Epidermal melanocyte (primary cell): ENCODE results near the gene NEO1.
"Not testable (repeated sequence)": the region's sequence is repeated elsewhere in the genome, so short reads cannot be mapped to it uniquely, and the experiment has no call there.

Experiments used
- DNase-seq: peaks from one replicate; pipeline ENCODE4 v3.0.0; 2011; ENCODE audit warnings: low spot score; ENCODE audit not compliant: insufficient read length

NEO1 gene

DNA sequence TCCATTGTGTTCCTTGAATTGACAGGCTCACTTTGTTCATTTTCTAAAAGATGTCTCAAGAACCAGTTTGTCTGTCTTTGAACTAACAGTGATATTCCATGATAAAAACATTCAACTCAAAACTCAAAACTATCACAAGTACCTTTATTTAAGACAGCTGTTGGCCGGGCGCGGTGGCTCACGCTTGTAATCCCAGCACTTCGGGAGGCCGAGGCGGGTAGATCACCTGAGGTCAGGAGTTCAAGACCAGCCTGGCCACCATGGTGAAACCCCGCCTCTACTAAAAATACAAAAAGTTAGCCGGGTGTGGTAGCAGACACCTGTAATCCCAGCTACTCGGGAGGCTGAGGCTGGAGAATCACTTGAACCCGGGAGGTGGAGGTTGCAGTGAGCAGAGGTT, 248.0 kb downstream of the NEO1 start:
- DNase-seq, result not testable (repeated sequence)

DNA sequence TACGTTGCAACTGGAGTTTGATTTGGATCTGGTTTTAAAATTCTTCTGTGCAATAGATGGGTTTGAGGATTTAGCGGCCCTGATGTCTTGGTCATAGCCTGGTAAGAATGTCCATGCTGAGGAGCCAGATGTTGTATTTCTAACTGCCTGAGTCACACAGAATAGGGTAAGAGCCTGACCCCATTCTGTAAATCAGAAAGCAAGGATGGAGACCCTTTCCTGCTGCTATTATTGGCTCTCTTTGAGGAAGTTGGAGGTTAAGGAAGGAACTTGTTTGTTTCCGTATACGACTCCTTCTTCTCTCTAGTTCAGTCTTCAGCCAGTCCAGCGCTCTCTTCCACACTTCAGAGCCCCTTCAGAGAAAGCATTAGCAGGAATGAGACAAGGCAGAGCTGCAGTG, 251.4 kb downstream of the NEO1 start:
- DNase-seq, result no peak

DNA sequence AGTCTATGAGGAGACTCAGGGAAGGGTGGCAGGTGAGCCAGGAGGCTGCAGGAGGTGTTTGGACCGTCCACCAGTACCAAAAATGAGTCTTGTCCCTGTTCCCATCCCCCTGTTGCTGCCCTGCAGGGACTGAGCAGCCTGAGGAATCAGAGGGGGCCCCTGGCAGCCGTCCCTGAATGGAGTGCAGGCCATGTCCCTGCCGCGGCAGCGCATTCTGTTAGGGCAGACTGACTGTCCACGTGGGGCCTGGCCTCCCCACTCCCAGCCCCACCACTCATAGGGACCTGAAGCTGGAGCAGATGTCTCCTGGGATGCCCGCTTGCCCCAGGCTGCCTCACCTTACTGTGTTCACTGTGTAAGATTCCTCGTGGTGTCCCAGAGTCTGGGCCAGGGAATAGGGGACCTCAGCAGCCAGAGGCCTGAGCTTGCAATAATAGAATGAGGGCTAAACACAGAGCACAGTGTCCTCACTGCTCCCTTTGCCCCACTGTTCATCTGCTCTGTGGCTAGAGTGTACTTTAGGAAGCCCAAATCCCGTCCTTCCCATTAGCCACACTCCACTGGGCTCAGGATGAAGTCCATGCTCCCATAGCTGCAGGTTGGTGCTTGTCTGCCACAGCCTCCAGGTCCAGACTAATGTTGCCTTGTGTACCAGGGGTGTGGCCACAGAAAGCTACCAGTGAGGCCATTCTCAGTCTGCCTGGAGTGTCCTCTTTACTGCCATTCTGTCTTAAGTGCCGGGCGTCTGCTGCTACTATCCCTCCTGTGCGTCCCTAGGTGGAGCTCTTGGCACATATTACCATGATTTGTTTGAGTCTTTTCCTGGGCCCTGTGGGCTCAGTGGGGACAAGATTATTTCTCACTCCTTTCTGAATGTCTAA, 253.3 kb downstream of the NEO1 start:
- peak; percentile 71 for DNase-seq

DNA sequence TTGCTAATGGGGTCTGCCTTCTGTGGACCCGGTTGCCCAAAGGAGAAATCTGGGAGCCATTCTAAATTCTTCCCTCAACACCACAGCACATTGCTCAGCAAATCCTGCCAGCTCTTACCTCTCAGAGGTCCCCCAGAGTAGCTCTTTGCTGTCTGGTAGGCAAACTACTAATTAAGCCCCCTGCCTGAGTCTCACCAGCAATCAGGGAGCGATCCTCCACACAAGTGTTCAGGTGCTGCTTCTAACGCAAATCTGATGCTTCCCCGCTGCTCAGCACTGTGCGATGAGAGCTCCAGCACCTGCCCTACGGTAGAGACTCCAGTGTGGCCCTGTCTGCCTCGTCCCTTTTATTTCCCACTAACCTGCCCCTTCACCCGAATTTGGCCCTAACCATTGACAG, 256.0 kb downstream of the NEO1 start:
- no peak for DNase-seq

DNA sequence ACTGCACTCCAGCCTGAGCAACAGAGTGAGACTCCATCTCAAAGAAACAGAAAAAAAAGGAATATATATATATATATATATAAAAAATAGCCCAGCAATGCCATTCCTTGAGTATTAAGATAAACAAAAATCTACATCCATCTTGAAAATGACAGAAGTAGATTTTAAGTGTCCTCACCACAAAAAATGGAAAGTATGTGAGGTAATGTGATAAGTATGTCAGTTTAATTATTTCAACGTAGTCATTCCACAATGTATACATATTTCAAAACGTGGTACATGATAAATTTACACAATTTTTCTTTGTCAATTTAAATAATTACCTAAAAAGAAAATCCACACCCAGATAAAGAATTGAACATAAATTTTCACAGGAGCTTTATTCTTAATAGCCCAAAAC, 261.6 kb downstream of the NEO1 start:
- no peak for DNase-seq

DNA sequence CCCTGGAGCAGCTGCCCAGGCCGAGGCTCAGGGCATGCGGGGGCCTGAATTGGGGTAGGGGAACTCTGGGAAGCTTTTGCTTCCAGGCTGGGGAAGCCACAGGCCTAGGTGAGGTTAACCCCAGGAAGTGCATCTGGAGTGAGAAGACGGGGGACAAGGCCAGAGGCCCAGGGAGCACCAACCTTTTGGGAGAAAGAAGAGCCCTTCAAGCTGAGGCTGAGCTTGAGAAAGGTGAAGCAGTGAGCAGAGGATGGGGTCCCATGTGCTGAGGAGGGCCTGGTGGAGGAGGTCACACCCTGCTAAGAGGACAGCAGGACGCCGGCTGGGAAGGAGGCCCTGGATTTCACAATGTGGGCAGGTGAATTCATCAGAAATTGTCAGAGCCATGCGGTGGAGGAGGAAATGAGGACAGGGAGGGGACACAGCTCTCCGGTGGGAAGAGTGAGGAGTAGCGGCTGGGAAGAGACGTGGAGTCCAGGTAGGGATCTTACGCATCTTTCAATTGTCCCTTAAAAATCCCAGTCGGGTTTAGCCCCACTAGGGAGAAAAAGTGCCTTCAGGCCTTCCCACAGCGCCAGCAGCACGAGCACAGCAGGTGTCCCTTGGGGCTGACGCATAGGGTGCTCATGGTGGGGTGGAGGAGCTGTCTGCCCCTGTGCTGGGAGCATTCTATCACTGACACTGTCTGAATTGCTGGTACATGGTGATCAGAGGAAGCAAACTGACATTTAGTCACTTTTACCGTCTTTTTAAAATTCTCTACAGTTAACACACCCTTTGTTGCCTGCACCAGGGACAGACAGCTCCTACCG, 265.6 kb downstream of the NEO1 start:
- DNase-seq, result no peak

DNA sequence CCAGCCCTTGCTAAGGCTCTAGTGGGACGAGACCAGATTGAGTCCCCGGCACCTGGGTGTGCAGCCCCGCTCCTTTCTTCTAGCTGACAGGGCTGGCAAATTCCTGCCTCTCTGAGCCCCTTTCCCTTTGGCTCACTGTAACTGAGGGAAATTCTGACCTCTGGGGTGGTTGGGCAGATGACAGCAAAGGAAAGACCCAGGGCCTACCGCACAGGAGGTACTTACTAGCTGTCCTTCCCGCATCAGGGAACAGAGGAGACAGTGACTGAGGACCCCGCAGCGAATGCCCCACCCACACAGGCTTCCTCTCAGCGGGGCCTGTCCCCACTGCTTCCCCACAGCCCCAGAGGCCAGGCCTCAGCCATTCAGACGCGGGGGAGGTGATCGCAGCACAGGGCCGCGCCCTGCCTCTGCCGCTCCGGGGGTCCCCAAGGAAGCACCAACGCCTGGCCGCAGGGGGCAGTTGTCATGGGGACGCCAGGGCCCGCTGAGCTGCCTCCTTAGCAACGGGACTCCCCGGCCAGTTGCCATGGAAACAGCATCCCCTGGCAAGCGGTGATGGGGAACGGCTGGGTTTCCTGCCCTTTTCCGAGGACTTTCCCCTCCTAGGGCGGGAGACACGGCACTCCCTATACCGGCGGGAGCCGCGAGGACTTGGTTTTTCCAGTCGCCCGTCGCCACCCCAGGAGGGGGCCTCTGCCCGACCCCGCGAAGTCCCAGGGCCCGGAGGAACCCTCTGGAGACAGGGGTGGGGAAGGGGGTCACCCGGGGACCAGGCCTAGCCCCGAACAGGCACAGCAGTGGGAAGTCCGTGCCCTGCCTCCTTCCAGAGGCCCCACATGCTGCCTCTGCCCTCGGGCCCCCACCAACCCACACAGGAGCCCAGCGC, 266.4 kb downstream of the NEO1 start:
- DNase-seq, result no peak

DNA sequence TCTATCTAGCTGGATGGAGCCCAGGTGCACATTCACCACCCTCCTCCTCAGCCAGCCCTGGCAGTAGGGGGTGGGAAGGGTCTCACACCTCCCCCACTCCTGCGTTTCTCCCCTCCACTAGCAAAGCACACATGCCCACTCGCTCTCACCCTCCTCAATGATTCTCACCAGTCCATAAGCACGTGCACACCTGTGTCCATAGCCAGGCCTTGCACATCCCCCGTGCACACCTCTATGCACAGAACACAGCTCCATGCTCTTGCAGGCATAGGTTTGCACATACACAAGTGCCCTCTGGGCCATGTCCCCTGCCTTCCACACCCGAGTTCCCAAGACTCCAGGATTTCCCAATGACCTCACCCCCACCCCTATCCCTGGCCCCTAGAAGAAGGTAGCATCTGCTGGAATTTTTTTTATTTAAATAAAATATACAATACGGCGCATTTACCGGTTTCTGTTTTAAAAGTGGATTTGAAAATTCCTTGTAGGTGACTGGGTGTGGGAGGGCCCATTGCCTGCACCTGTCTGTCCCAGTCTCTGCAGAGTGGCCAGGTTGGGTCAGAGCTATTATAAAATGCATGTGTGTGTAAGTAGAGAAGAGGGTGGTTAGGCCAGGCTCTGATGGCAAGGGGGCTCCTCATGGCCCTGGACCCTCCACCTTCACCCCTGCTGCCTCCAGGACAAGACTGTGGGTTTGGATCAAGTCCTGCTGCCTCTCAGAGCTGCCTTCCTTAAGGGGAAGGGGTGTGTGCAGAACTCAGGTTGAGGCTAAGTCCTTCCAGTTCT, 267.4 kb downstream of the NEO1 start:
- no peak for DNase-seq

DNA sequence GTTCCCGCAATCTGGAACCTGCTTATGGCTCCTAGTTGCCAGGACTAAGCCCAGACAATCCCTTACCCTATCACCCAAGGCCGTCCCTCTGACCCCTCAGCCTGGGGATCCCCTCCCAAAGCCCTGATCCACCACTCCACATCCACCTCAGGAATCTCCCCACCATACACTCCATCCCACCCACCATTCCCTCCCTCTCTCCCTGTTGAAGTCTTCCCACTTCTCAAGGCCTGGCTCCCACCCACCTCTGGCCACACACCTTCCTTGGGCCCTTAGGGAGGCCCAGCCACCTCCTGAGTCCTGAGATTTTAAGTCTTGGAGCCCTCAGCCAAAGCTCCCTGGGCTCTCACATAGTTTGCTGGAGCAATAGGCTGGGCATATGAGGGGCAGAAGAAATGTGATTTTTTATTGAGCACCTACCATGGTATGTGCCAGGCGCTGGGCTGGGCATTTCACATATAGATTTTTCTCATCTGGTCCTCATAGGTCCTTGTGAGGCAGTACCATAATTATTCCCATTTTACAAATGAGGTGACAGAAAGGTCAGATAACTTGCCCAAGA, 268.4 kb downstream of the NEO1 start:
- DNase-seq, result no peak

DNA sequence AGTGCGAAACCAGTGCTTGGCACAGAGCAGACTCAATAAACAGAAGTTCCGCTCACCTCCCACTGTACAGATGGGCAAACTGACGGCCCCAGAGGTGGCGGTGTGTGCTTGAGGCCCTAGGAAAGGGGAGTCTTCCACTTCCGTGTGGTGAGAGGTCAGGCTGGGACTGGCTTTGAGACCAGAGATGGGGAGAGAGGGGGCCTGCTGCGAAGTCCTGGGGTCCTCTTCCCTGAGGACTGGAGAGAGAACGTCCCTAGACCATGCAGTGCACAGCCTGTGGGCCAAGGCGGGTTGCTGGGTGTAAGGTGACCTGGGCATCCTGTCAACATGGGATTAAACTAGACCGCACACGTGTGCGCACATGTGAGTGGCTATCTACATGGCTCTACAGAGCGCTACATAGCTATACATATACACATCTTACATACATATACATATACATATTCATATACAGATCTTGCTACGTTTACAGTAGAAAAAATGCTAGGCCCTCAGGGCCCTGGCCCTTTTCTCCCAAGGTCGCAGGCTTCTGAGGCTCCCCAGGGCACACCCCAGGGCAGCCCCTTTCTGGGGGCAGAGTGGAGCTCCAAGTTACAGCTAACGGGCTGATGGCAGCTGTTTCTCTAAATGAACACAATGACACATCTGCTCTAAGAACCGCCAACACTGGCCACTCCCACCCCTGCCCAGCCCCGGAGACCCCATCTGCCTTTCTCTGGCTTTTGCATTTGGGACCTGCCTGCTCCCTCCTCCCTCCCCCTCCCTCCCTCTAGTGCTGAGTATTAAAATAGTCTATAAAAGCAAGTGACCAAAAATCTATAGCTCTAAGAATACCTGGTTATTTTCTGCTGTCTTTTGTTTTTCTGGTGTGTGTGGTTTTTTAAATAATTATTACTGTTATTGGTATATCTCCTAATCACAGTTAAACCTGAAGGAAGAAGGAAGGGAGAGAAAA, 269.5 kb downstream of the NEO1 start:
- DNase-seq, result no peak

DNA sequence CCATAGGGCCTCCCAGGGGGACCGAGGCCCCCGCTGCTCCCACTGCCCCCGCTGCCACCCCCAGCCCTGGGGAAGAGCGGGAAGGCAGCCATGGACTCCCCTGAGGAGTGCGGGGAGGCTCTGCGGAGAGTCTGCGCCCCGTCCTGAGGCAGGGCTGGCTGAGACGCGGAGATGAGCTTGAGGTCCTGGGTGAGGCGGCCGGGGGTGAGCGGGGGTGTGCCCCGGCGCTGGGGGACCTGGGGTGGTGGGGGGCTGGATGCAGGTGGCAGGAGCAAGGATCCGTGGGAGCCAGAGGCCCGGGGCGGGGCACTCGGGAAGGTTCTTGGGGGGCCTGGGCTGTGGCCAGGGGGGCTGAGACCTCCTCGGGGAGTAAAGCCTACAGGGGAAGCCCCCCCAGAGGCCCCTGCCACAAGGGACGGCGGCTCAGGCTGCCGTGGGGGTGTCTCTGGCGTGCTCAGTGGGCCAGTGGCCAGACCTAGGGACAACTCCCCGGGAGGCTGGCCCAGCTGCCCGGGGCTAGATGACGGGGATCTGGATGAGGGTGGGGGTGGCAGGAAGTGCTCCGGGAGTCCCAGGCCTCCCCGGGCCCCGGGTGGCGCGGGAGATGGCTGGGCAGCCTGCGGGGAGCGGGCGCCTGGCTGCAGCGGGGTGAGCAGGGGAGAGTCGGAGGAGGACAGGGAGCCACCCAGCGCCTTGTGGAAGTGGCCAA, 270.6 kb downstream of the NEO1 start:
- no peak for DNase-seq

DNA sequence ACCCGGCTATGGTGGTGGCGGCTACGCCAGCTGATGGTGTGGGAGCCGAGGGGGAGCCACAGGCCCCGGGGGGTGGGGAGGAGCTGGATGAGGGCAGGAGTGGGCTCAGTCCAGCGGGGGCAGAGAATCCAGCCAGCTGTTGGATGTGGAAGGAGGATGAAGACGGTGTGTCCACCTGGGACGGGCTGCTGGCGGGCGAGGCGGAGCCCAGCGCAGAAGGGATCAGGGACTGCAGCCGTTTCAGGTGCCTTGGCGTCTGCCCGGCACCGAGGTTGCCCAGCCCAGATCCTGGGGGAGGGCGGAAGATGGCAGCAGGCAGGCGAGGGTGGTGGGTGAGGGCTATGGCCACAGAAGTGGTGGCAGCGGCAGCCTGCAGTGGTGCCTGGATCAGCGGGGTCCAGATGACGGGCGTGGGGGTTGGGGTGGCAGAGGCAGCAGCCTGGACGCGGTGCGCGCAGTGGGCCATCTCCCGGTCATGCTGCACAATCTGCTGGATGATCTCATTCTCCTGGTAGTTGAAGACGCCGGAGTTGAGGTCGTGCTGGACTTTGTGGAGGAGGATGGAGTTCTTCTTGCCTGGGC, 271.2 kb downstream of the NEO1 start:
- DNase-seq, result no peak

DNA sequence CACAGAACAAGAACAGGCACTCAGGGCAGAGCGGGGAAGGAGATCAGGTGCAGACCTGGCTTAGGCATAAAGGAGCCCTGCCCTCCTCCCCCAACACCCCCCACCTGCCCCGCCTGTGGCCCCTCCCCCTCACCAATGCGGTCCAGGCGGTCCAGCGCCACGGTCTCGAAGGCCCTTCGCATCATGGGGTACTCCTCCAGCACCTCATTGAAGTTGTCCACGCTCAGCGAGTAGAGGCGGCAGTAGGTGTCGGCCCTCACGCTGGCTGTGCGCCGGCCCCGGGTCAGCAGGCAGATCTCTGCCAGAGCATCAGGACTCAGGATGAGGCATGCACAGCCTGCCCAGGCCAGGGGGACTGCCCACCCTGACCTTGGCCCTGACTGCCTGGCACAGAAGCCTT, 271.7 kb downstream of the NEO1 start:
- no peak for DNase-seq

DNA sequence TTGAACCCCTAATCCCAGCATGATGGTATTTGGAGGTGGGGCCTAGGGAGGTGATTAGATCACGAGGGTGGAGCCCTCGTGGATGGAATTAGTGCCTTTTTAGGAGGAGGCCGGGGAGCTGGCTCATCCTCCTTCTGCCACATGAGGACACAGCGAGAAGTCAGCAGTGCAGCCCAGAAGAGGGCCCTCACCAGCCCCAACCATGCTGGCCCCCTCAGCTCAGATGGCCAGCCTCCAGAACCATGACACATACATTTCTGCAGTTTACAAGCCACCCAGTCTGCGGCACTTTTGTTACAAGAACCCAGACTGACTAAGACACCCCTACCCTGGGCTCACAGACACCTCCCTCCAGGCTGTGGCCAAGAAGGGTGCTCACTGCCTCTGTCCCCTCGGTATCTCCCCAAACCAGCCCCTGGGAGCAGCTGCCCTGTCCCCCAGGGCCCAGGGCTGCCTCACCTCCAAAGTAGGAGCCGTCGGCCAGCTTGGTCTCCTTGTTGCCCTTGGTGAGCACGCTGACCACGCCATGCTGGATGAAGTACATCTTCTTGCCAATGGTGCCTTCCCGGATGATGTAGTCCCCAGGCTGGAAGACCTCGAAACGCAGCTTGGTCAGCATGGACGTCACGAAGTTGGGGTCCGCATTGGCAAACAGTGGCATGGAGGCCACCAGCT, 272.4 kb downstream of the NEO1 start:
- DNase-seq, result no peak

DNA sequence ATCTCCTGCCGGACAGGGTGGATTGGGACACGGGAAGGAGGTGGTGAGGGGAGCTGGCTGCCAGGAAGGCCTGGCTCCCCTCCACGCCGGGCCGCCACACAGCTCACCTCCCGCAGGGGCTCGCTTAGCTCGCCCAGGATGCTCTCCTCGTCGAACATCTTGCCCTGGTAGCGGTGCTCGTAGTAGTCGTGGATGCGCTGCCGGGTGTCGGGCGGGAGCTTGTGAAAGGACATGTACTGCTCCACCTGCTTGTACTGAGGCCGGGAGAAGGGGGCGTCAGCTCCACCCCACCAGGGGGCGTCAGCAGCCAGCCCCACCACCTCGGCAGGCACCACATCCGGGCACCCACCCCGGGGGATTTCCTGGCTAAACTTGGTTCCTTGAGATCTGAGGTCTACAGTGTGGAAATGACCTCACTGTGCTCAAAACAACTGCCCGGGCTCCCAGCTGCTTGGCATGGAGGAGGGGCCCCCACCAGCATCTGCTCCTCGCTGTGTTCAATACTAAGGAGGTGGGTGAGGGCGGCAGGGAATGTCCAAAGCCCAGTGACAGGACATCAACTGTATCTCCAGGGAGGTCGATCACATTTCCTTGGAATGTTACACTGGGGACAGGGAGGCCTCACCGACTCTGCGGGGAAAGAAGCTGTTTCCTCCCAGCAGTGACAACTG, 273.1 kb downstream of the NEO1 start:
- no peak for DNase-seq

DNA sequence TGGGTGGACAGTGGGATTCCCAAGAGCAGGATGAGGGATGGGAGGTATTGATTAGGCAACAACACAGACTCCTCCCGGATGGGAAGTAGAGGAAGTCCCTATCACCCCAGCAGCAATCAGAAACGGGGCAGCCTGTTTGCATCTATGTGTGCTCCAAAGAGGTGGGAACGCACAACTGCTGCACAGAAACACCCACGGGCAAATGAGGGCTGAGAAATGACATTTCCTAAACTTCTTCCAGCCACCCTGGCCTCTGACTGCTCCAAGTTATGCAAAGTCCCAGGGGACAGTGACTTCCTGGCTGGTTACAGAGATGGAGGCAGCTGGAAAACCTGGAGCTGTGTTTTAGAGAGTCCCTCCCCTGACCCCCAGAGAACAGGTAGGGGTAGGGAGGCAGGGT, 273.9 kb downstream of the NEO1 start:
- no peak for DNase-seq

DNA sequence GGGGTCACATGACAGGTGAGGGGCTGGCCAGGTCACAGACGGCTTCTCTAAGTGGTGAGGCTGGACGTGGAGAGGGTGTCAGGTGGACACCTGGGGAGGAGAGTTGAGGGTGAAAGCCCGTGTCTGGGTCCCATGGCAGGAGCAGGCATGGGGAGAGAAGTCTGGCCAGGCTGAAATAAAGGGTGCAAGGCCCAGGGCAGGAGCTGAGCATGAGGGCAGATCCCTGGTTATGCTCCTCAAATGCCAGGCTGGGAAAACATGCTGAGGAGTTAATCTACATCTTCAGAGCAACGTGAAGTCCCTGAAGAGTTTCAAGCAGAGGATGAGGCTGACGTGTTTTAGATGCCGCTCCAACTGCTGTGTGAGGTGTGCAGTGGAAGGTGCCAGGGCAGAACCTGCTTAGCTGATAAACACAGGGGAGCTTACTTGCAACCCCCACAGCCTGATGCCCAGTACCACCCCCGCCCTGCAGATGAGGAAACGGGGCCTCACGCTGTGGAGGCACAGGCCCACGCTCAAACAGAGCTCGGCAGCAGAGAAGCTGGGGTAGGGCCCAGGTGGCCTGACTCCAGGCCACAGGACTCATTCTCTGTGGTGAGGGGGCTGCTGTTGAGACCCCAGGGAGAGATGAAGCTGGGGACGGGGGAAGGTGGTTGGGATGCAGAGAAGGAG, 276.0 kb downstream of the NEO1 start:
- no peak for DNase-seq
